ENCODE results near the gene PBX3. TPM values are rescaled to one million over a fixed set of nuclear protein-coding genes. Genes with fewer than 3 reads are reported as not detected.
"Not testable (repeated sequence)": the region's sequence is repeated elsewhere in the genome, so short reads cannot be mapped to it uniquely, and the experiment has no call there.

The PBX3 gene
- polyA plus RNA-seq, 1 donor, result 34.0 TPM

DNA sequence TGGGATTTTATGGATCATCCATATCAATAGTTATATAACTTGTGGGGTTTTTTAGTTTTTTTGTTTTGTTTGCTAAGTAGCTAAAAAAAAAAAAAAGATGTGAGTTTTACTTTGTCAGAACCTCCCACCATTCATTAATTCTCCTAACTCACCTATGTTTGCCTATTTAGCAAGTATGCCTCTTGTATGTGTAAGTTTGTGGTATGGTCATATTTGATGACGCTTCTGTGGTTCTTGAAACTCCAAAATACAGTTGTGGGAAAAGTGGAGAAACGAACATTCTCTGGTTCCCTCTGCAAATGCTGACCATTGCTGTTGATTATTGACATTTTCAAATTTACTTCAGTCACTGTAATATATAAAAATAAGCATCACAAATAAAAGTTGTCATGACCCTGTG lies 75.7 kb downstream of the PBX3 start:
- DNase-seq, result no peak

DNA sequence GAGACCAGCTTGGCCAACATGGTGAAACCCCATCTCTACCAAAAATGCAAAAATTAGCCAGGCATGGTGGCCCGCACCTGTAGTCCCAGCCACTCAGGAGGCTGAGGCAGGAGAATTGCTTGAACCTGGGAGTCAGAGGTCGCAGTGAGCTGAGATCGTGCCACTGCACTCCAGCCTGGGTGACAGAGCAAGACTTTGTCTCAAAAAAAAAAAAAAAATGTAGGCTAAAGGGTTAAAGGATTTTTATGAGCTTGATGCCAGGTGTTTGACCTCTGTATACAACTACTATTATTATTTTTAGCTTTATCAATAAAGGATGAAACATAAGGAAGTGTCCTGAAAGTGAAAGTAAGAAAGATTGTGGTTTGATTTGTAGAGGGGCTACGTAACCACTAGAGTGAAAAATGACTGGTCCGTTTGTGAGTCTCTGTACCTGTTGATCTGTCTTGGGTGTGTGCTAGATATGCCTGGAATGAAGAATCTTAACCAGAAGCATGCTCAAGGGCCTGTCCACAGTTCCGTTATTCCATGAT lies 76.8 kb downstream of the PBX3 start:
- DNase-seq, result not testable (repeated sequence)

DNA sequence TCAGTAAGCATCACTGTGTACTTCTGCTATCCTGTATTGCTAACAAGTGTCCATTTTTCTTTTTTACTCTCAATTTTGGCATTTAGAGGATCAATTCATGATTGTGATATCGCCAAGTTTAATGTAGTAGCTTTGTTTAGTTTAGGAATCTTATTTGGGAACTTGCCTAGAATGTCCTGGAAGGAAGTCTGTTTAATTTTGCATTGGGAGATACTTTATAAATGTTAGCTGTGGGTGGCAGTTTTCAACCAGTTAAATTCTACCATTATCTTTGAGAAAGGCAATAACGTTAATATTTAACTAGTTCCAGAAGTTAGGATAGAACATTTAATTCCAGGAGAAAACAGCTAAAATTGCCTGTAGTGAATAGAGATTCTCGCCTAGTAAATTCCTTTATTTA lies 78.6 kb downstream of the PBX3 start:
- DNase-seq, result no peak

DNA sequence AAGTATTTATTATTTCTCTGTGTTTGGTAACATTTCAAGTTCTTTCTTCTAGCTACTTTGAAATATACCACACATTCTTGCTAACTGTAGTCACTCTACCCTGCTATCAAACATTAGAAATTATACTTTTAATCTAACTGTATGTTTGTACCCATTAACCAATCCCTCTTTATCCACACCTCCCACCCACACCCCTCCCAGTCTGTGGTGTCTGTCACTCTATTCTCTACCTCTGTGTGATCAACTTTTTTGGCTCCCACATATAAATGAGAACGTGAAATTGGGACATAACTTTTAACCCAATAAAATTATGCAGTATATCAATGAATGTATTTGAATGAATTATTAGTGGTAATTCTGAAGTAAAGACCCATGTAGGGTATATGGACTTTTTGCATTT lies 79.7 kb downstream of the PBX3 start:
- no peak for DNase-seq

DNA sequence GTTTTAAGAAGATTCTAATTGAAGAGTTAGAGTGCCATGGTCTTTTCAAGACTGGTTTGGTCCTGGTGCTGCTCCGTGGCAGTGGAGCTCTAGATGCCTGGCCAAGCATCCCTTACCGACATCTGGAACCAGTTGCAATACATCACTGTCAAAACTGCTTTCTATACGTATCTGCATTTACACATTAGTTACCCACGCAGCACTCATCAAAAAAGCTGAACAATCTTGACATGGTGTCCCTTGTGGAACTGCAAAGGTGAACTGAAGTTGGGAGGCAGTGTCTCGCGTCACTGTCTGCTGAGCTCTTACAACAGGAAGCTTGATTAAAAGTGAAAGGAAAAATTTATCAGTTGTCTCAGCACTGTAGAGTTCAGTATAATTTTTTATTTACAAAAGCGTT lies 82.6 kb downstream of the PBX3 start:
- no peak for DNase-seq

DNA sequence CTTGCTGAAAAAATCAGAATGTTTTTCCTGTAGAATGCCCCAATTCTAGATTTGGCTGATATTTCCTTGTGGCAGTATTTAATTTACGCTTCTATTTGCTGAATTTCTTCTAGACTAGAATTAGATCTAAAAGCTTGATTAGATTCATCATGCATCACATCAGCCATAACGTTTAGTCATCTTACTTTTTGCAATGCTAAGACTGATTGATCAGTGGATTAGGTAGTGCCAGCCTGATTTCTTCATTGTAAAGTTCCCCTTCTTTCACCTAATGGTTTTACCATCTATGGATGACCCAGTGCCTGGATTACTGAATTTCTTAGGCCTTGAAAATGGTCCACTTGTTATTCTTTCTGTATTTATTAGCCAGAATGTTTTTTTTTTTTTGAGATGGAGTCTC lies 83.9 kb downstream of the PBX3 start:
- DNase-seq, result no peak

DNA sequence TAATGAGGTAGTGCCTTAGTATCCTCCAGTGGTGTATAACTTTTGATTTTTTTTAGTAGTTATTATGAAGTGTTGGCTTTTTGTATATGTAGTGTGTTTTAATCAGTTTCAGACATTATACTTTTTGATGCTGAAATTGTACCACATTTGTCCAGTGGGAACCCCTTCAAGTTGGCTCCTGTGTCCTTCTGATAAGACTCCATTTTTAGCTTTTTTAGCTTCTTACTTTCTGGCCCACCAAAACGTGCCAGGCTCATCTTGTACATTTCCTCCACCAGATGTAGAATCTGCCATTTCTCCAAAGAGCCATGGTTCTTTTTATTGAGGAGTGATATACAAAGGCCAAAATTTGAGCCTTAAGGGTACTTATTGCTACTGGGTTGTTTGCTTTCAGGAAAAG lies 84.4 kb downstream of the PBX3 start:
- no peak for DNase-seq

DNA sequence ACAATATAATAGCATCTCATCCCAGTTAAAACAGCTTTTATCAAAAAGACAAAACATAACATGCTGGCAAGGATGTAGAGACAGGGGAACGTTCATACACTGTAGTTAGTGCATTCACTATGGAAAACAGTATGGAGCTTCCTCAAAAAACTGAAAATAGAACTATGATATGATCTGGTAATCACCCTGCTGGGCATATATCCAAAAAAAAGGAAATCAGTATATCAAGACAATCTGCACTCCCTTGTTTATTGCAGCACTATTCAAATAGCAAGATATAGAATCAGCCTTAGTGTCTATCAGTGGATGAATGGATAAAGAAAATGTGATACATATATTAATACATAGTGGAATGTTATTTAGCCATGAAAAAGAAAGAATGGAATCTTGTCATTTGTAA lies 88.5 kb downstream of the PBX3 start:
- DNase-seq, result no peak

DNA sequence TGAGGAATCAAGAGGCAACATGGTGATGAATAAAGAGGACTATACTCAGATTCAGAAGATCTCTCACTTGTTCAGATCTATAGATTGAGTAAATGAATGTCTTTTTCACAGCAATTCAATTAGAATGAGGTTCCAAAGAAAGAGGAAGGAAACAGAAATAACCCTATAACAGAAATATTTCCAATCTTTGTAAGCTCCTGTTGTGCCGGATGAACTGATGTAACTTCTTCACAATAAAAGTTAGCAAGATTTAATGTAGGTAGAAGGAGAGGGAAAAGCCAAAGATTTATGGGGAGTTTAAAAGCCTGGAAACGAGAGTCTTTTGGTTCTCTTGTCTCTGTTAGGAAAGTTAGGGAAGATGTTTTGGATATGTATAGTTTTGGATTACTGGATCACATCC lies 92.1 kb downstream of the PBX3 start:
- DNase-seq, result no peak

DNA sequence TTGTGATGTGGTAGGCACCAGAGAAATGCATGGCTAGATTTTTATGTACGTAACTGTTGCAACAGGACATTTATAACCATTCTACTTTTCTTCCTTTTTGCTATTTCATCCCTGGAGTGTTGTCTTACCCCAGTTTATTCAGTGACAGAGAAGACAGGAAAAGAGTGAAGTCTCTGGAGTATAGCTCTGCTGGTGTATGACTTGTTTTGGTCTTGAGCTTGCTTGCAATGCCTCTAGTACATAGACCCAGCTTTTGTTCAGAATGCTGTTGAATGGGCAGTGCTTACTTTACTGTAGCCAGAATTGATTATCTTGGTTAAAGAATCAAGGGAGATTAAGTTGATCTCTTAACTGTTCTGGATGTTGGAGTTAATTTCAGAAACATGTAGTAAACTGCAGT lies 94.3 kb downstream of the PBX3 start:
- DNase-seq, result no peak

DNA sequence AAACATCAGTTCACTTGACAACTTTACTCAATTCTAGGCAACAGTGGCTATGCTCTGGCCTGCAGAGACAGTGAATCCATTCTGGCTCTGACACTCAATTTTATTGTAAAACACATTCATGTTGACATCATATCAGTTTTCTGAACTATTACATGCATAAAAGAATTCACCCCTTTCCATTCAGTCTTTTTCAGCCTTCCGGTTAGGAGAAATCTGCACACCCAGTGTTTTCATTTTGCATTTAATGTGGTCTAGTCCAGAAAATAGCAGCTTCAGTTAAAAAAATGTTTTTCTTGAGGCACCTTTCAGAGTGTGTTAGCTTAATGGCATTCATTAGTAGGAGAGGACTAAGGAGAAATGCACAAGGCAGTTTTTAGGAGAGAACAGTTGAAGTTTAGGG lies 95.1 kb downstream of the PBX3 start:
- no peak for DNase-seq

DNA sequence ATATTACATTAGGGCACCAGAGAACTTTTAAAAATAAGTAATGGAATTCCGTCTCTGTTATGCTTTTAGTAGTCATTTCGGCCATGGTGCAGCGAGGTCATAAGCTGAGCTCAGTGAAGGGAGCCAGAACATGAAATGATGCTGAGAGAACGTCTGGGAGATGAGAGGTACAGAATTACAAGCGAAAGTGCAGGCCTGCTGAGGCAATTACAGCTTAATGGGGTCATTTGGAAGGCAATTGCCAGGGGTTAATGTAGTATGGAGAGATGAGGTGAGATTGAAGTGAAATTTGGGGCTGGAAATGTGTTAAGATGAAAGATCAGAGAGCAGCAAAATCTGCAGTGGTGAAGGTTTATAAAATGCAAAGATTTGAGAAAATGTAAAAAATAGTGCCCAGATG lies 96.5 kb downstream of the PBX3 start:
- DNase-seq, result no peak

DNA sequence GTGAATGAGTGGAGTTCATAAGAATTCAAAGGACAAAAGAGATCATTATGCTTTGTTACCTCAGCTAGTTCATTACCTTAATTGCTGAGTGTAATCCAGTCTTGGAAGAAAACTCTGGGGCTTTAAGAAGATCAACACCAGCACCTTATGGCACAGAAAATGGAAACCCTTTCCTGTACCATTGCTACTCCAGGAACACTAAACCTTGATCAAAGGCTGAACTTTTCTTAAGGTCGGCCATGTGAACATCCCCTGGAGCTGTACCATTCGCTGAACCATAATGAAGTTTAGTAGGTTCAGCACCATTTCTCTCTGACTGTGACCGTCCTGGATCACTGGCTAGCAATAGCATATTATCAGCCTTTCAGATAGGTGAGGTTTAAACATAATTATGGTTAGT lies 97.4 kb downstream of the PBX3 start:
- no peak for DNase-seq

DNA sequence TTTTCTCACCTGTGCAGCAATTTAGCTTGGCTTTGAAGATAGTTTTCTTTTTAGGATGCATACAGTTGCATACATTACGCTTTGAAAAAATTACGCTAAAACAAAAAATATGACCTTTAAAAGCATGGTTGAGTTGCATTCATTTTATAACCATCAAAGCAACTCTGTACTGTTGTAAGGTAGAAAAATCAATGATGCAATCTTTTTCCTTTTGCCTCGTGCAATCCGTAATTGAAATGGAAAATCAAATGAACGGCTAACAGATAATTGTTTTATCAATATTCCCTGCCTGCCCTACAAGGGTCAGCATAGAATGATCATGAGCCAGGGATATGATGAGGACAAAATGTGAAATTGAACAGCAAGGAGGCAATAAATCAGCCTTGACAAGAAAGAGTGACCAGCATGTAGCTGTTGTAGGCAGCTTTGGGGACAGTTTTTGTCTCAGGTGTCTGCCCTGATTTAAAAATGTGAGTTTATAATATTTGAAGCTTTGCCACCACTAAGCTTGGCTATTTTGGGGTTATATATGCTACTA lies 98.2 kb downstream of the PBX3 start:
- no peak for DNase-seq

DNA sequence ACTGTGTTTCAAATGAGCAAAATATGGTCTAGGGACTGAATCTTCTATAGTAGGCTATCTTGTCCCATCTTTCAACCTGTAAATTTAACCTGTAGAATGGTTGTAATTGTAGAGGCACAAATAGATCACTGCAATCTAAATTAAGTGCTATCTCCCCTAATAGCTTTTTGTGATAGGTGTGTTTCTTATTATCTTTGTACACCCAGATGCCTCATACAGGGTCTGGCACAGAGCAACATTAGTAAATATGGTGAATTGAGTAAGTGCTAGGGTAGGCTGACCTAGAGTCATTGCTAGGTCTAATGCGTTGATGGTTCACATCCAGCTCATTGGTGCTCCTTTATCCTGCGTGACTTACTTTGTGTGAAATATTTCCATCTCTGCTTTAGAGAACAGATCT lies 100.6 kb downstream of the PBX3 start:
- DNase-seq, result no peak

DNA sequence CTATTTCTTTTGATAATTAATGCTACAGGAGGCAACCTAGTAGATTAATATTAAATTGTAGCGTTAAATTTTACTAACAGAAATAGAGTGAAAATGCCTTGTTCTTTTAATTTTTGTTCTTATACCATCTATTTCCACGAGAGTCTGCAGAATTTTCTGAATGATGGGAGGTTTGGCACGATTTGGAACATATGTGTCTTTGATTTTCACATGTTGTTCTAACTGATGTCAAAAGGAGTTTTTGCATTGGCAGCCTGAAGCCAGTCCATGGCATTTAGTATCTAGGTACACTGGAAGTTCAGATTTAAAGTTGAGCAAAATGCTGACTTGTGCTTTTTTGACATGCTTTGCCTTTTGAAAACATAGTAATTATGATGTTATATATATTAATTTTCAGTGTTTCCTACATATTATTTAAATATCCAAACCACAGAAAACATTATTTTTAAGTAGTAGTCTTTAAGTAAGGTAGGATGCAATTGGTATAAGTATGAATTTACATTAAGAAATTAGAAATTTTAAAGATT lies 103.0 kb downstream of the PBX3 start:
- DNase-seq, result no peak

DNA sequence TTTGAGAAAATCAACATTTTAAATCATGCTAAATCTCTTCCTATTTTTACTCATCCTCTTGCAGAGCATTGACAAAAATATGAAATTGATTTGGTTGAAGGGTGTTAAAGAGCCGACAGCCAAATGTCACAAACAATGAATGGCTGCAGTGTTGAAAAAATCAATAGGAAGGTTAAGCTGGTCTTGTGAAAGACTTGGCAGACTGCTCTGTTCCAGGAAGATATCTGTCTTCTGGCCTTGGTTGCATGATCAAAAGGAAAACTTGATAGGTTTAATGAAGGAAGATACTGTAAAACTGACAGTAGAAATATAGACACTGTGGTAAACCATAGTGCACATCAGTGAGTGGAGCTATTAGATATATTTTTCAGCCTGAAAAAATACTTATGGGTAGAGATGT lies 103.6 kb downstream of the PBX3 start:
- DNase-seq, result no peak

DNA sequence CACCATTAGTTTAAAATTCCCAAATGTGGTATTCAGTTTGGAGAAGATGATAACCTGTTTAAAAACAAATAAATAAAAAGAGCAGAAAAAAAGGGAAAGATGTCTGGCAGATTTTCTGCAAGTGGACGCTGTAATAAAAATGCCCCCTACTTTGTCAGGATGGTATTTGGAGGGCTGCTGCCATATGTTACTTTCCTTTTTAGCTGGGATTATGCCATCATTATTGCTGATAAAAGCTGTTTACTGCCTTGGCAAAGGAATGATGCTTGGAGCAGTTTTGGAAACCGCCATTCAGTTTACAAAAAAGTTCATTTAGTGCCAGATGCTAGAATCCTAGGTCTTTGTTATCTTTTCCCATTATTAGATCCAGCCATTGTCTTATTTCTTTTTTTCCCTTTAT lies 104.8 kb downstream of the PBX3 start:
- no peak for DNase-seq

DNA sequence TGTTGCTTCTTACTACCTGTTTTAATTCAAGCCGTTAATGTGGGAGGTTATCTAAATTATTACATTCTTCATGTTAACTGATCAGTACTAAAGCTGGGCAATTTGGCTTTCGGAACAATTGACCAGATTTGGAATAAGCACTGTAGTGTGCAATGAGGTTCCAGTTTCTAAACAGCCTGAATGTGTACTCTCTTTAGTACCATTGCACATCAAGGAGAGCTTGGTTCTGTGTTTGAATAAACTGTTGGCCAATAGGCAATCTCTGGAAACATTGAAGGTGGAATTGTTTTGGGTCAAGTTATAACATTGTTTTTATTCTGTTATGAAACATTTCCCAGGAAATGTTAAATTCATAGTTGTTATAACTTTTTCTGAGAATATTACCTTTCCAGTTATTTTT lies 105.2 kb downstream of the PBX3 start:
- DNase-seq, result no peak

DNA sequence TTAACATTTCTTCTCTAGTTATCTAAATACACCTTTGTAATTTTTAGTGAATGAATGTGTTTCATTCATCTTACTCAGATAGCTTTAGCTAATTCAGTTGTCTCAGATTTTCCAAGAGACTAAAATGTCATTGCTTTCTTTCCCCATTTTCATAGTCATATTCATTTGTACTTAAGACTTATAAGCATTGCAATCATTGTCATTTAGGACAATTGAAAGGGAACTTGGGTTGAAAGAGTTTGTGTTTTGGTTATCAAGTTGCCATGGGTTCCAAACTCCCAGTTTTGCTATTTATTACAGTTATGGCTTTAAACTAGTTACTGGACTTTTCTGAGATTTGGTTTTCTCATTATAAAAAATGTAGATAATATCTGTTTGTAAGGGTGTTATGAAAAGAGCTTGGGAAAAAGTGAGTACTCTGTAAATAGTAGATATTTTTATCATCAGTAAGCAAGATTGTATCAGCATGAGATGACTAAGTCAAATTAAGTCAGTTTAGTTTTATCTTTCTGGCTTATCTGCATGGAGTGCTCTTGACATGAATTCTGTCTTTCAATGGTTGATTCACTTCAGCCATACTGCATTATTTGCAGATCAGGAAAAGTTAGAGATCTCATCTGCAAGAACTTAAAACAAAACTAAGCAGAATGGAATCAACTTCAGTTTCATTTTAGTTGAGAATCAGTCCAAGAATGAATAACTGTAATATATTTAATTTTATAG lies 107.5 kb downstream of the PBX3 start:
- DNase-seq, result no peak

DNA sequence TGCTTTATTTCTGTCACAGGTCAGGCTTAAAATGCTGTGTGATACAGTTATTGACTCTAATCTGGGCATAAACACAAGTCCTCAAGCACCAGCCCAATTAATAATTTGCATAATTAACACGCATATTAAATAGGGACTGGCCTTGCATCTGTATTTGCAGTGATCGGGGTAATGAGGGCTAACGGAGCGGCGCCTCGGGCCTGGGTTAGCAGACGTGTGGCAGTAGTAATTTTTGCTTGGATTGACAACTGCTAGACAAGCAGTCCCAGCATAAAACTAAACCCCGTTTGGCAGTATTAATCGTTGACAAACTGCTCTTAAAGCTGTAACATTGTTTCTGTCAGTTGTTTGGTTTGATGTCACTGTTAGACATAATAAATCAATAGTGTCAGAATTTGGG lies 109.2 kb downstream of the PBX3 start:
- DNase-seq, result no peak

DNA sequence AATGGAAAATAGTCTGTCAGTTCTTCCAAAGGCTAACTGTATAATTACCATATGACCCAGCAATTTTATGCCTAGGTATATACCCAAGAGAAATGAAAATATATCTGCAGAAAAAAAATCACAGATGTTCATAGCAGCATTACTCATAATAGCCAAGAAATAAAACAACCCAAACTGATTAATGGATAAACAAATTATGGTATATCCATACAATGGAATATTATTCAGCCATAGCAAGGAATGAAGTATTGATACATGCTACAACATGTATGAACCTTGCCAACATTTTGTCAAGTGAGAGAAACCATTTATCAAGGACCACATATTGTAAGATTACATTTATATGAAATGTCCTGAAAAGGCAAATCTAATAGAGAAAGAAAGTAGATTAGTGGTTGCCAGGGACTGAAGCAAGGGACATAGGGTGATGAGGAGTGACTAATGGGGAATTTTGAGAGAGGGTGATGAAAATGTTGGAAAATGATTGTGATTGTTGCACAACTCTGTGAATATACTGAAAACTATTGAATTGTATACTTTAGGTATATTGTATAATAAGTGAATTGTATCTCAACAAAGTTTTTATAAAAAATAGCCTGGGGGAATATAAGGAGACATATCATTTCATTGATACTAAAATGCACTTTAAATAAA lies 114.4 kb downstream of the PBX3 start:
- no peak for DNase-seq

DNA sequence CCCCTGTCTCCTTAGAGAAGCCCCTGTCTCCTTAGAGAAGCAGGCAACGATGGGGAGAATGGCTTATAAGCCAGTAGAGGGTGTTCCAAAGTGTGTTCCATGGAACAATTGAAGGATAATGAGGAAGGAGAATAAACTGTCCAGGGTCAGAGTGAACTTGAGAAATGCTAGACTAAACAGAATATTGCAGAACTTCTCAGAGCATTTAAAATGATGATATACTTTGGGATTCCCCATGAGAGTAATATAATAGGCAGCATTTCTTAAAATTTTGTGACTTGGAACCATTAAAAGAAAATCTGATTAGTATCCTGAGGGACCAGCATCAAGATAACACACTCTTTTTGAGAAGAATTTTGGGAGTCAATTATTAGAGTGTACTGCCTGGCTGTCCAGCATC lies 116.8 kb downstream of the PBX3 start:
- DNase-seq, result no peak
